DND-41 (cell line): Measurements from ENCODE around the gene TCF25.
"Not testable (repeated sequence)": the region's sequence is repeated elsewhere in the genome, so short reads cannot be mapped to it uniquely, and the experiment has no call there.

Experiments
- ATAC-seq: fragments of 200-7000 bp; cut with Tn5 transposase; 3 replicates; pipeline ENCODE4 v1.9.1; 2021; ENCODE audit warnings: low read depth; ENCODE audit not compliant: insufficient read depth
- DNase-seq: peaks from one replicate; pipeline ENCODE4 v3.0.0-alpha.2; 2020
- H2AFZ ChIP-seq: 2 replicates; pipeline ENCODE4 v1.6.0; 2012; ENCODE audit warnings: low read depth, low read length
- H3K27ac ChIP-seq: 2 replicates; pipeline ENCODE4 v1.5.1; 2012; ENCODE audit warnings: low read length, inconsistent platforms
- H3K27me3 ChIP-seq: fragments of 200-600 bp; sonication (generic); 2 replicates; pipeline ENCODE4 v1.6.0; 2012; ENCODE audit warnings: low read length, mild to moderate bottlenecking, inconsistent platforms; ENCODE audit not compliant: insufficient read depth, poor library complexity
- H3K36me3 ChIP-seq: 2 replicates; pipeline ENCODE4 v1.5.1; 2012; ENCODE audit warnings: low read length, inconsistent platforms; ENCODE audit not compliant: insufficient read depth
- H3K4me1 ChIP-seq: 2 replicates; pipeline ENCODE4 v1.5.1; 2012; ENCODE audit warnings: mild to moderate bottlenecking, low read length; ENCODE audit not compliant: insufficient read depth
- H3K4me2 ChIP-seq: 2 replicates; pipeline ENCODE4 v1.6.0; 2012; ENCODE audit warnings: mild to moderate bottlenecking, moderate library complexity, low read length, inconsistent platforms; ENCODE audit not compliant: insufficient read depth
- H3K4me3 ChIP-seq, 2 experiments: fragments of 200-600 bp in 1 of 2; shearing (Covaris generic) in 1 of 2; 2 replicates each; pipeline ENCODE4 v1.5.1; 2012 to 2016; ENCODE audit warnings: inconsistent platforms in 2 of 2, low read length in 2 of 2, mild to moderate bottlenecking in 2 of 2, low read depth in 1 of 2, moderate library complexity in 1 of 2
- H3K79me2 ChIP-seq: 2 replicates; pipeline ENCODE4 v1.6.0; 2012; ENCODE audit warnings: low read length, inconsistent platforms; ENCODE audit not compliant: insufficient read depth
- H3K9ac ChIP-seq: 2 replicates; pipeline ENCODE4 v1.6.0; 2012; ENCODE audit warnings: low read depth, mild to moderate bottlenecking, inconsistent platforms, low read length, moderate library complexity
- H3K9me3 ChIP-seq: 2 replicates; pipeline ENCODE4 v1.5.1; 2012; ENCODE audit warnings: low read length, moderate library complexity, mild to moderate bottlenecking, inconsistent platforms; ENCODE audit not compliant: insufficient read depth, severe bottlenecking
- H4K20me1 ChIP-seq: 2 replicates; pipeline ENCODE4 v1.6.0; 2012; ENCODE audit warnings: low read length; ENCODE audit not compliant: insufficient read depth
- CTCF ChIP-seq: IDR thresholded peaks from 2 replicates; pipeline ENCODE4 v1.5.1; 2012; ENCODE audit warnings: borderline replicate concordance, low read length, moderate library complexity, mild to moderate bottlenecking; ENCODE audit not compliant: poor library complexity, severe bottlenecking; ENCODE audit errors: extremely low read depth
- EZH2 ChIP-seq: IDR thresholded peaks from 3 replicates; pipeline ENCODE4 v1.6.1; 2012; ENCODE audit warnings: borderline replicate concordance, low read depth, mild to moderate bottlenecking, moderate library complexity, low read length, inconsistent platforms; ENCODE audit not compliant: severe bottlenecking

Gene TCF25

GRCh38 chr16:89934611-89935553 is 61.5 kb downstream of the TCF25 start:
- Histone ChIP-seq H3K27ac (no peak overlapping the region), H3K4me3 (no peak overlapping the region), H3K9me3 (no peaks in the 10 kb centered on the region), H2AFZ (no peak overlapping the region), H4K20me1 (peaks cover 19% of the 10 kb centered on the region), H3K4me1 (no peaks in the 10 kb centered on the region), H3K9ac (no peak overlapping the region), H3K27me3 (peaks cover 4% of the 10 kb centered on the region), H3K36me3 (no peaks in the 10 kb centered on the region), H3K79me2 (no peaks in the 10 kb centered on the region), H3K4me2 (no peak overlapping the region)
- DNase-seq (no peak), ATAC-seq (no peak)
- TF ChIP-seq CTCF (no peak), EZH2 (no peak)

- H3K79me2 ChIP-seq, H2AFZ ChIP-seq, DNase-seq, H3K36me3 ChIP-seq, H3K27me3 ChIP-seq, H3K27ac ChIP-seq, ATAC-seq, H3K9ac ChIP-seq, H3K9me3 ChIP-seq, H3K4me1 ChIP-seq, H3K4me2 ChIP-seq, H3K4me3 ChIP-seq: not testable (repeated sequence)
- peaks cover 19% of the 10 kb centered on the region for H4K20me1 ChIP-seq
Measured at GRCh38 chr16:89935620-89936019, 62.2 kb downstream of the TCF25 start.

- Histone ChIP-seq H3K4me2 (no peak overlapping the region), H3K79me2 (no peaks in the 10 kb centered on the region), H3K36me3 (no peaks in the 10 kb centered on the region), H2AFZ (no peak overlapping the region), H3K9me3 (no peaks in the 10 kb centered on the region), H3K4me1 (no peaks in the 10 kb centered on the region), H4K20me1 (peaks cover 18% of the 10 kb centered on the region), H3K9ac (no peak overlapping the region), H3K4me3 (no peak overlapping the region), H3K27me3 (peaks cover 4% of the 10 kb centered on the region), H3K27ac (no peak overlapping the region)
- TF ChIP-seq CTCF (no peak), EZH2 (no peak)
- no peak for ATAC-seq
- DNase-seq, result no peak
Measured at GRCh38 chr16:89936034-89936433, 62.6 kb downstream of the TCF25 start.

- ATAC-seq, result no peak
- H4K20me1 ChIP-seq, result peaks cover 14% of the 10 kb centered on the region
- H3K4me2 ChIP-seq, result no peak overlapping the region
- DNase-seq, result no peak
- H3K36me3 ChIP-seq, result no peaks in the 10 kb centered on the region
- peaks cover 4% of the 10 kb centered on the region for H3K27me3 ChIP-seq
- H3K4me1 ChIP-seq, result no peaks in the 10 kb centered on the region
- H2AFZ ChIP-seq, result no peak overlapping the region
- H3K9me3 ChIP-seq, result no peaks in the 10 kb centered on the region
- H3K9ac ChIP-seq, result no peak overlapping the region
- no peak overlapping the region for H3K4me3 ChIP-seq
- H3K79me2 ChIP-seq, result no peaks in the 10 kb centered on the region
- TF ChIP-seq CTCF (no peak), EZH2 (no peak)
- no peak overlapping the region for H3K27ac ChIP-seq
Measured at GRCh38 chr16:89936508-89936907, 63.1 kb downstream of the TCF25 start.
